22Rv1 (cell line): Measurements from ENCODE around the gene CRYGN.

ENCODE experiments used
- CTCF ChIP-seq: fragments of 450-650 bp; IDR thresholded peaks from 2 replicates; pipeline ENCODE4 v1.5.1; 2017; ENCODE audit warnings: mild to moderate bottlenecking
- ZFX ChIP-seq: fragments of 450-650 bp; IDR thresholded peaks from 2 replicates; pipeline ENCODE4 v1.6.1; 2017; ENCODE audit warnings: antibody characterized with exemption, borderline replicate concordance

DNA sequence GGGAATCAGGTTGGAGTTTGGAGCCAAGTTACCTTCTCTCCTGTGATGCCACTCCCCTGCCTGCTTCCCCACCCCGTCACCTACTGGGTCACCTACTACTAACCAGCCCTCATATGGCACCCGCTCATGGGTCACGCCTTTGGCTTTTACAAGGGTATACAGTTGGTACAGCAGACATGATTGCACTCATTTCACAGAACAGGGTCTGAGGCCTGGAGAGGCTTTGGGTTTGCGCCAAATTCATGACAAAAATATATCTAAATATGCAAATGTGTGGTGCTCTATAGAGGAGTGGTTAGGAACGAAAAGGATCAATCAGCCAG is 10.7 kb downstream of the CRYGN start:
- TF ChIP-seq CTCF (no peak), ZFX (no peak)
